HCT116 (cell line): ENCODE data around the gene HDAC5. TPM values are rescaled to one million over a fixed set of nuclear protein-coding genes. Genes with fewer than 3 reads are reported as not detected.

Experiments
- ATAC-seq: fragments of 200-7000 bp; cut with Tn5 transposase; 2 replicates; pipeline ENCODE4 v1.9.1; 2020; ENCODE audit warnings: mild to moderate bottlenecking, moderate library complexity
- BruUV-seq: library from RNA; stranded (reverse); fragments of 400-500 nt; replicated peaks from 2 replicates; lab custom pipeline; 2021; lab: Mats Ljungman, UMichigan
- CTCF ChIA-PET: fragments of 300-600 bp; sonication (Branson Sonifier 250); formaldehyde crosslinking; loops from one replicate; lab custom pipeline; 2021; ENCODE audit warnings: antibody characterized with exemption; lab: Charles Lee
- POLR2A ChIA-PET: fragments of 300-600, 350-600 bp; sonication (Branson Sonifier 250); formaldehyde crosslinking; loops from one replicate; lab custom pipeline; 2021; ENCODE audit warnings: antibody characterized with exemption; lab: Charles Lee
- RAD21 ChIA-PET, 2 experiments: fragments of 300-600 bp; sonication (Branson Sonifier 250); formaldehyde crosslinking; loops; one replicate each; lab custom pipeline; 2023; ENCODE audit warnings: low total read pairs in 2 of 2; ENCODE audit not compliant: uncharacterized antibody in 2 of 2, unreplicated experiment in 2 of 2, low non-redundant PET in 1 of 2; lab: Charles Lee
- DNase-seq: peaks from one replicate; pipeline ENCODE4 v3.0.0-alpha.2; 2010; ENCODE audit warnings: low read depth, low spot score
- H2AFZ ChIP-seq: fragments of 200-600 bp; shearing (Covaris generic), sonication (generic); 2 replicates; pipeline ENCODE4 v1.6.1; 2017; ENCODE audit warnings: low read depth, mixed run types, mixed read lengths, antibody characterized with exemption, low read length; ENCODE audit not compliant: poor library complexity, severe bottlenecking
- H3K27ac ChIP-seq: 2 replicates; pipeline ENCODE4 v1.5.1; 2012; ENCODE audit warnings: low read depth, low read length
- H3K27me3 ChIP-seq: fragments of 200-600 bp; sonication (generic); 2 replicates; pipeline ENCODE4 v1.6.1; 2016; ENCODE audit warnings: mixed run types, low read length, mixed read lengths; ENCODE audit not compliant: insufficient read depth
- H3K36me3 ChIP-seq, 2 experiments: fragments of 200-500 bp in 1 of 2; fragments of 200-600 bp in 1 of 2; sonication (Bioruptor generic) in 1 of 2; sonication (generic) in 1 of 2; 2 replicates each; pipeline versions ENCODE4 v1.5.1 to v1.6.1; 2014 to 2016; ENCODE audit warnings: low read length in 2 of 2, inconsistent platforms in 1 of 2, mixed read lengths in 1 of 2, mixed run types in 1 of 2; ENCODE audit not compliant: insufficient read depth in 2 of 2, control insufficient read depth in 1 of 2
- H3K4me1 ChIP-seq, 2 experiments: fragments of 200-600 bp in 1 of 2; sonication (generic) in 1 of 2; 2 replicates each; pipeline versions ENCODE4 v1.5.1 to v1.6.1; 2012 to 2017; ENCODE audit warnings: low read length in 2 of 2, inconsistent platforms in 1 of 2, mild to moderate bottlenecking in 1 of 2, mixed read lengths in 1 of 2, mixed run types in 1 of 2, moderate library complexity in 1 of 2; ENCODE audit not compliant: insufficient read depth in 2 of 2, control insufficient read depth in 1 of 2
- H3K4me2 ChIP-seq: fragments of 200-600 bp; sonication (generic); 2 replicates; pipeline ENCODE4 v1.6.1; 2017; ENCODE audit warnings: mixed run types, low read length, mixed read lengths
- H3K4me3 ChIP-seq, 2 experiments: fragments of 200-600 bp in 1 of 2; sonication (generic) in 1 of 2; replicated peaks in 1 of 2; 2 replicates each; pipeline ENCODE4 v1.5.1; 2011 to 2016; ENCODE audit warnings: low read length in 2 of 2, control low read depth in 1 of 2, low read depth in 1 of 2, mild to moderate bottlenecking in 1 of 2, mixed read lengths in 1 of 2, mixed run types in 1 of 2
- H3K79me2 ChIP-seq: fragments of 200-600 bp; sonication (generic); 2 replicates; pipeline ENCODE4 v1.6.1; 2017; ENCODE audit warnings: mild to moderate bottlenecking, mixed run types, low read length, moderate library complexity, mixed read lengths; ENCODE audit not compliant: insufficient read depth
- H3K9ac ChIP-seq: fragments of 200-600 bp; sonication (generic); 2 replicates; pipeline ENCODE4 v1.6.1; 2016; ENCODE audit warnings: low read length, mixed read lengths
- H3K9me2 ChIP-seq: fragments of 200-600 bp; sonication (generic), shearing (Covaris generic); 2 replicates; pipeline ENCODE4 v1.6.1; 2017; ENCODE audit warnings: mixed run types, mild to moderate bottlenecking, moderate library complexity; ENCODE audit not compliant: insufficient read depth
- H3K9me3 ChIP-seq, 2 experiments: fragments of 200-500 bp in 1 of 2; fragments of 200-600 bp in 1 of 2; sonication (Bioruptor generic) in 1 of 2; sonication (generic) in 1 of 2; 2 replicates each; pipeline ENCODE4 v1.6.1; 2014 to 2017; ENCODE audit warnings: low read length in 2 of 2, mixed read lengths in 2 of 2, inconsistent platforms in 1 of 2, low read depth in 1 of 2, mild to moderate bottlenecking in 1 of 2, mixed run types in 1 of 2, moderate library complexity in 1 of 2; ENCODE audit not compliant: control insufficient read depth in 1 of 2, insufficient read depth in 1 of 2
- H4K20me1 ChIP-seq: fragments of 200-600 bp; sonication (generic), shearing (Covaris generic); 2 replicates; pipeline ENCODE4 v1.6.1; 2017; ENCODE audit warnings: mixed run types, mild to moderate bottlenecking, moderate library complexity; ENCODE audit not compliant: insufficient read depth
- CEBPB ChIP-seq: IDR thresholded peaks from 2 replicates; pipeline ENCODE4 v1.6.1; 2012; ENCODE audit warnings: low read depth
- MAX ChIP-seq: IDR thresholded peaks from 2 replicates; pipeline ENCODE4 v1.6.1; 2012
- POLR2AphosphoS5 ChIP-seq: IDR thresholded peaks from 2 replicates; pipeline ENCODE4 v1.6.1; 2011; ENCODE audit warnings: mild to moderate bottlenecking, low read depth, low read length, moderate library complexity
- RAD21 ChIP-seq: IDR thresholded peaks from 2 replicates; pipeline ENCODE4 v1.6.1; 2012; ENCODE audit warnings: low read depth, mild to moderate bottlenecking
- SIN3A ChIP-seq: IDR thresholded peaks from 2 replicates; pipeline ENCODE4 v1.6.1; 2012; ENCODE audit warnings: low read depth
- SP1 ChIP-seq: IDR thresholded peaks from 2 replicates; pipeline ENCODE4 v1.6.1; 2012; ENCODE audit warnings: low read depth
- TCF7L2 ChIP-seq: IDR thresholded peaks from 2 replicates; pipeline ENCODE4 v1.7.0; 2011; ENCODE audit warnings: borderline replicate concordance, inconsistent platforms; ENCODE audit not compliant: insufficient read depth, insufficient read length; ENCODE audit errors: extremely low read depth
- intact Hi-C: fragments of 100-400 bp; cut with micrococcal nuclease; formaldehyde crosslinking; loops from 2 replicates; pipeline ENCODE4 v1.10.0; 2022
- total RNA-seq: library from RNA; stranded (reverse); gene quantifications from one replicate; pipeline ENCODE4 v1.2.1, GENCODE V29; 2021; ENCODE audit not compliant: unreplicated experiment
- TF ChIP-seq, protein P1 (sequence below): IDR thresholded peaks from 2 replicates; pipeline ENCODE4 v1.6.1; 2012; ENCODE audit warnings: low read depth
- TF ChIP-seq, protein P2 (sequence below): IDR thresholded peaks from 2 replicates; pipeline ENCODE4 v1.6.1; 2012

Gene HDAC5
- total RNA-seq, 1 experiment from 2014 or later = 32.9 TPM

DNA sequence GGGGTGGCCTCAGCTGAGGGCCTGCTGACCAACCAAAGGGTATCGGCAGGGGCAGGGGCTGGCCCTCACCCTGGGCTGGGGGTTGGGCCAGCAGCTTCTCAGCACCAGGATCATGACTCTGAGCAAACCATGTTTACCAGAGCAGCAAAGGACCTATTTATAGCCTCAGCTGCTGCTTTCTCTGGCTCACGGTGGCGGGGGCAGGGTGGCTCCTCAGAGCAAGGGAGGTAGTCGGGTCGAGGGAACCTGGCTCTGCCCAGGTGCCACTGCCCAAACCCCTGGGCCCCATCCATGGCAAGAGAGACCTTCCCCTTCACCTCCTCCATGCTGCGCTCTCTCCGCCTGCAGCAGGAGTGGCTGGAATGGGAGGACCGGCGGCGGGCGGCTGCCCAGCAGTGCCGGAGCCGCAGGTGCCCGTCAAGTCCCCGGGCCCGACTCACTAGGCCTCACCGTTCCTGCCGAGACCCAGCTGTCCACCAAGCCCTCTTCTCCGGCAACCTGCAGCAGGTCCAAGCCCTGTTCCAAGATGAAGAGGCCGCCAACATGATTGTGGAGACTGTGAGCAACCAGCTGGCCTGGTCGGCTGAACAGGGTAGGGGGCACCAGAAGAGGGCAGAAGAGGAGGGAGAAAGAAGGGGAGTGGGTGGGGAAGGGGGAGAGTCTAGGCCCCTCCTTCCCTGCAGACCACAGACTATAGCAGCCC lies 47.2 kb upstream of the HDAC5 start, which contains the start of gene ASB16 (continued):
- TF ChIP-seq, protein P1, sequence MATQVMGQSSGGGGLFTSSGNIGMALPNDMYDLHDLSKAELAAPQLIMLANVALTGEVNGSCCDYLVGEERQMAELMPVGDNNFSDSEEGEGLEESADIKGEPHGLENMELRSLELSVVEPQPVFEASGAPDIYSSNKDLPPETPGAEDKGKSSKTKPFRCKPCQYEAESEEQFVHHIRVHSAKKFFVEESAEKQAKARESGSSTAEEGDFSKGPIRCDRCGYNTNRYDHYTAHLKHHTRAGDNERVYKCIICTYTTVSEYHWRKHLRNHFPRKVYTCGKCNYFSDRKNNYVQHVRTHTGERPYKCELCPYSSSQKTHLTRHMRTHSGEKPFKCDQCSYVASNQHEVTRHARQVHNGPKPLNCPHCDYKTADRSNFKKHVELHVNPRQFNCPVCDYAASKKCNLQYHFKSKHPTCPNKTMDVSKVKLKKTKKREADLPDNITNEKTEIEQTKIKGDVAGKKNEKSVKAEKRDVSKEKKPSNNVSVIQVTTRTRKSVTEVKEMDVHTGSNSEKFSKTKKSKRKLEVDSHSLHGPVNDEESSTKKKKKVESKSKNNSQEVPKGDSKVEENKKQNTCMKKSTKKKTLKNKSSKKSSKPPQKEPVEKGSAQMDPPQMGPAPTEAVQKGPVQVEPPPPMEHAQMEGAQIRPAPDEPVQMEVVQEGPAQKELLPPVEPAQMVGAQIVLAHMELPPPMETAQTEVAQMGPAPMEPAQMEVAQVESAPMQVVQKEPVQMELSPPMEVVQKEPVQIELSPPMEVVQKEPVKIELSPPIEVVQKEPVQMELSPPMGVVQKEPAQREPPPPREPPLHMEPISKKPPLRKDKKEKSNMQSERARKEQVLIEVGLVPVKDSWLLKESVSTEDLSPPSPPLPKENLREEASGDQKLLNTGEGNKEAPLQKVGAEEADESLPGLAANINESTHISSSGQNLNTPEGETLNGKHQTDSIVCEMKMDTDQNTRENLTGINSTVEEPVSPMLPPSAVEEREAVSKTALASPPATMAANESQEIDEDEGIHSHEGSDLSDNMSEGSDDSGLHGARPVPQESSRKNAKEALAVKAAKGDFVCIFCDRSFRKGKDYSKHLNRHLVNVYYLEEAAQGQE = no peak

DNA sequence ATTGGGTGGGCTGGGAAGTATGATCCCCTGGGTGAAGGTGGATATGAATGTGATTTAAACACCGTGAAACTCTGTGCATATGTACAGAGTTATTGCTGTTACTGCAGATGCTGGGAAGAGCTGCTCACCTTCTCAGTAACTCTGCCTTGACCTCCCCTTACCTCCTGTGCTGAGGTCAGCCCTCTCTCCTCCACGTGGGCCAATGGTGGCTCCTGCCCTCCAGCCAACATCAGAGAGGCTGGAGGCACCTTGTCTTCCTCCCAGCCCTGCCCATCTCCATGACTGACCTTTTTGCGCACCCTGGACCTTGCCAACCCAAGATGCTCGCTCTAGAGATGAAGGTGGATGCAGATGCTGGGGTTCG lies 46.7 kb upstream of the HDAC5 start:
- RAD21 ChIA-PET = no interaction called here
- intact Hi-C loops = no loop called here
- H3K9me3 ChIP-seq = no peaks in the 10 kb centered on the region
- no peaks in the 10 kb centered on the region for H4K20me1 ChIP-seq
- DNase-seq (no peak), ATAC-seq (no peak)
- no peaks in the 10 kb centered on the region for H3K9me2 ChIP-seq
- CTCF ChIA-PET = interaction anchor here (1.2 to 2.3 kb wide), 2 partner anchors 20 to 36 kb away, joined by 3 to 8 read pairs; no protein-coding TSS in a partner anchor
- no TSS peak for BruUV-seq
- no peak overlapping the region for H2AFZ ChIP-seq
- H3K9ac ChIP-seq = no peak overlapping the region
- peaks cover 0 to 13% of the 10 kb centered on the region in 2 experiments; a peak in 2 of 4 replicates for H3K4me1 ChIP-seq
- H3K27ac ChIP-seq = no peak overlapping the region
- no peak overlapping the region; the same call in 1 of the 2 replicates for H3K4me2 ChIP-seq
- POLR2A ChIA-PET = interaction anchor here (1.5 kb wide), 1 partner anchor 14 kb away, joined by 5 read pairs; no protein-coding TSS in a partner anchor
- TF ChIP-seq TCF7L2 (no peak), RAD21 (no peak), MAX (no peak), CEBPB (no peak), SP1 (no peak), POLR2AphosphoS5 (no peak), SIN3A (no peak)
- TF ChIP-seq, protein P2, sequence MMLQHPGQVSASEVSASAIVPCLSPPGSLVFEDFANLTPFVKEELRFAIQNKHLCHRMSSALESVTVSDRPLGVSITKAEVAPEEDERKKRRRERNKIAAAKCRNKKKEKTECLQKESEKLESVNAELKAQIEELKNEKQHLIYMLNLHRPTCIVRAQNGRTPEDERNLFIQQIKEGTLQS = no peak
- TF ChIP-seq, all 23 proteins: peak for 0
- Histone ChIP-seq H3K4me3 (no peak overlapping the region), H3K36me3 (no peaks in the 10 kb centered on the region), H3K79me2 (no peaks in the 10 kb centered on the region), H3K27me3 (no peaks in the 10 kb centered on the region)
